KMS-11 (cell line): ENCODE measurements around the gene PIK3CD.

Experiments used
- H2AFZ ChIP-seq: fragments of 200-600 bp; sonication (generic); 2 replicates; pipeline ENCODE4 v1.6.1; 2016; ENCODE audit warnings: antibody characterized with exemption, mixed run types, low read depth
- H3K27ac ChIP-seq: fragments of 200-600 bp; sonication (generic); 2 replicates; pipeline ENCODE4 v1.6.1; 2016; ENCODE audit warnings: mild to moderate bottlenecking, mixed run types
- H3K27me3 ChIP-seq: fragments of 200-600 bp; sonication (generic); 2 replicates; pipeline ENCODE4 v1.6.1; 2017; ENCODE audit warnings: mild to moderate bottlenecking, low read depth, mixed run types, moderate library complexity; ENCODE audit not compliant: insufficient read depth
- H3K36me3 ChIP-seq: fragments of 200-600 bp; sonication (generic); 2 replicates; pipeline ENCODE4 v1.6.1; 2017; ENCODE audit warnings: mild to moderate bottlenecking, mixed run types; ENCODE audit not compliant: insufficient read depth
- H3K4me1 ChIP-seq: fragments of 200-600 bp; sonication (generic); 2 replicates; pipeline ENCODE4 v1.6.1; 2016; ENCODE audit warnings: mild to moderate bottlenecking, low read depth, mixed run types; ENCODE audit not compliant: poor library complexity, severe bottlenecking
- H3K4me2 ChIP-seq: fragments of 200-600 bp; sonication (generic); 2 replicates; pipeline ENCODE4 v1.7.0; 2016; ENCODE audit warnings: mild to moderate bottlenecking, mixed run types
- H3K4me3 ChIP-seq: fragments of 200-600 bp; sonication (generic); IDR thresholded peaks from 2 replicates; pipeline ENCODE4 v1.6.1; 2017; ENCODE audit warnings: low read depth, low read length, mixed read lengths; ENCODE audit not compliant: insufficient read depth
- H3K79me2 ChIP-seq: fragments of 200-600 bp; sonication (generic); 2 replicates; pipeline ENCODE4 v1.6.1; 2016; ENCODE audit warnings: low read depth, mixed run types; ENCODE audit not compliant: insufficient read depth
- H3K9ac ChIP-seq: fragments of 200-600 bp; sonication (generic); 2 replicates; pipeline ENCODE4 v1.6.1; 2016; ENCODE audit warnings: mild to moderate bottlenecking, mixed run types
- H4K20me1 ChIP-seq: fragments of 200-600 bp; sonication (generic); 2 replicates; pipeline ENCODE4 v1.6.1; 2016; ENCODE audit warnings: mild to moderate bottlenecking, mixed run types; ENCODE audit not compliant: insufficient read depth
- TF ChIP-seq, protein P1 (sequence below): fragments of 200-600 bp; sonication (generic); conservative IDR thresholded peaks from 2 replicates; pipeline ENCODE4 v1.6.1; 2017; ENCODE audit warnings: low read depth, mild to moderate bottlenecking, antibody characterized with exemption, low read length, moderate library complexity, mixed read lengths

The PIK3CD gene

DNA sequence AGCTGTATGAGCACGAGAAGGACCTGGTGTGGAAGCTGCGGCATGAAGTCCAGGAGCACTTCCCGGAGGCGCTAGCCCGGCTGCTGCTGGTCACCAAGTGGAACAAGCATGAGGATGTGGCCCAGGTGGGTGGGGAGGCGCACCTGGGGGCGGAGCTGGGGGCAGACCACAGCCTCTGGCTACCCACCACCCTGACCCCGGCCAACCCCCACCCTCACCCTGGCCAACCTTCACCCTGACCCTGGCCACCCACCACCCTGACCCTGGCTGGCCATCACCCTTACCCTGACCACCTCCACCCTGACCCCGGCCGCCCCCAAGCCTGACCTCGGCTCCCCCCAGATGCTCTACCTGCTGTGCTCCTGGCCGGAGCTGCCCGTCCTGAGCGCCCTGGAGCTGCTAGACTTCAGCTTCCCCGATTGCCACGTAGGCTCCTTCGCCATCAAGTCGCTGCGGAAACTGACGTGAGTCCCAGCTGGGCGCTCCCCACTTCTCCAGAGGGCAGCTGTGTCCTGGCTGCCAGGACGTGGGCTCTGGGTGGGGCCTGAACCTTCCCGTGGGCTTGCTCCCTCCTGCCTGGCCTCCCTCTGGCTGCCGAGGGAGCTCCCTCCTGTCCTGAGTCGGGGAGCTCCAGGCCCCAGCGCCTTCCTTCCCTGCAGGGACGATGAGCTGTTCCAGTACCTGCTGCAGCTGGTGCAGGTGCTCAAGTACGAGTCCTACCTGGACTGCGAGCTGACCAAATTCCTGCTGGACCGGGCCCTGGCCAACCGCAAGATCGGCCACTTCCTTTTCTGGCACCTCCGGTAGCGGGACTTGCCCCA is 69.5 kb downstream of the PIK3CD start:
- no peaks in the 10 kb centered on the region for H4K20me1 ChIP-seq
- no peak overlapping the region for H3K4me3 ChIP-seq
- H3K27ac ChIP-seq = no peak overlapping the region
- TF ChIP-seq, protein P1, sequence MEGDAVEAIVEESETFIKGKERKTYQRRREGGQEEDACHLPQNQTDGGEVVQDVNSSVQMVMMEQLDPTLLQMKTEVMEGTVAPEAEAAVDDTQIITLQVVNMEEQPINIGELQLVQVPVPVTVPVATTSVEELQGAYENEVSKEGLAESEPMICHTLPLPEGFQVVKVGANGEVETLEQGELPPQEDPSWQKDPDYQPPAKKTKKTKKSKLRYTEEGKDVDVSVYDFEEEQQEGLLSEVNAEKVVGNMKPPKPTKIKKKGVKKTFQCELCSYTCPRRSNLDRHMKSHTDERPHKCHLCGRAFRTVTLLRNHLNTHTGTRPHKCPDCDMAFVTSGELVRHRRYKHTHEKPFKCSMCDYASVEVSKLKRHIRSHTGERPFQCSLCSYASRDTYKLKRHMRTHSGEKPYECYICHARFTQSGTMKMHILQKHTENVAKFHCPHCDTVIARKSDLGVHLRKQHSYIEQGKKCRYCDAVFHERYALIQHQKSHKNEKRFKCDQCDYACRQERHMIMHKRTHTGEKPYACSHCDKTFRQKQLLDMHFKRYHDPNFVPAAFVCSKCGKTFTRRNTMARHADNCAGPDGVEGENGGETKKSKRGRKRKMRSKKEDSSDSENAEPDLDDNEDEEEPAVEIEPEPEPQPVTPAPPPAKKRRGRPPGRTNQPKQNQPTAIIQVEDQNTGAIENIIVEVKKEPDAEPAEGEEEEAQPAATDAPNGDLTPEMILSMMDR = no peak
- peak overlapping the region; percentile 45; the same call in 1 of the 2 replicates for H2AFZ ChIP-seq
- no peaks in the 10 kb centered on the region for H3K36me3 ChIP-seq
- H3K9ac ChIP-seq = no peak overlapping the region
- H3K4me1 ChIP-seq = peaks cover 5% of the 10 kb centered on the region
- no peaks in the 10 kb centered on the region for H3K79me2 ChIP-seq
- no peaks in the 10 kb centered on the region for H3K27me3 ChIP-seq
- H3K4me2 ChIP-seq = no peak overlapping the region

- TF ChIP-seq, protein P1 = peak; percentile 89
- Histone ChIP-seq H3K4me1 (peaks cover 5% of the 10 kb centered on the region), H3K27ac (no peak overlapping the region), H3K36me3 (no peaks in the 10 kb centered on the region), H3K4me3 (no peak overlapping the region), H3K4me2 (no peak overlapping the region), H3K79me2 (no peaks in the 10 kb centered on the region), H2AFZ (peak overlapping the region; percentile 45; the same call in 1 of the 2 replicates), H3K9ac (no peak overlapping the region), H3K27me3 (no peaks in the 10 kb centered on the region), H4K20me1 (no peaks in the 10 kb centered on the region)
These were observed 70.3 kb downstream of the PIK3CD start for GRCh38 chr1:9721606-9722377.

- Histone ChIP-seq H3K9ac (no peak overlapping the region), H2AFZ (no peak overlapping the region), H4K20me1 (no peaks in the 10 kb centered on the region), H3K4me3 (no peak overlapping the region), H3K27ac (no peak overlapping the region), H3K79me2 (no peaks in the 10 kb centered on the region), H3K4me1 (peaks cover 5% of the 10 kb centered on the region), H3K27me3 (no peaks in the 10 kb centered on the region), H3K4me2 (no peak overlapping the region), H3K36me3 (no peaks in the 10 kb centered on the region)
- TF ChIP-seq, protein P1 = no peak
These were observed 70.8 kb downstream of the PIK3CD start for GRCh38 chr1:9722378-9722749.

DNA sequence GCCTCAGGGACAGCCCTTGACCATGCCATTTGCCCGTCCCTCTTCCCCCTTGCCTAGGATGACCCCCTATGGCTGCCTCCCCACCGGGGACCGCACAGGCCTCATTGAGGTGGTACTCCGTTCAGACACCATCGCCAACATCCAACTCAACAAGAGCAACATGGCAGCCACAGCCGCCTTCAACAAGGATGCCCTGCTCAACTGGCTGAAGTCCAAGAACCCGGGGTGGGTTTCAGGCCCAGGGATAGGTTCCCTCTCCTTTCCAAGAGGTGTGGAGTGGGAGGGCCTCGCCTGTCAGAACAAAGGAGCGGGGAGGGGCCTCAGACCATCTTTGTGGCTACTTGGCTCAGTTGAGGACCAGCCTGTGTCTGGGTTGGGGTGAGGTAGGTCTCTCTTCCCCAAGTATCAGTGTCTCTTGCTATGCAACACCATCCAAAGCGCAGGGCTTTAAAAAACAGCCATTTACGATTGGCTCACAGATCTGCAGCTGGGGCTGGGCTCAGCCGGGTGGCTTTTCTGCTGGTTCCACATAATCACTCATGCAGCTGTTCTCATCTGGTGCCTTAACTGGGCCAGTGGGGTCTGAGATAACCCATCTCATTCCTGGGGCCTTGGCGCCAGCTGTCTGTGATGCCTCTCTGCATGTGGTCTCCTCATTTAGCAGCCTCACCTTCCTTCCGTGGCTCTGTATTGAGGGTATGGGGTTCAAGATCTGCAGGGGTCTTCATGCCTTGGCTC is 71.7 kb downstream of the PIK3CD start:
- no peak overlapping the region for H3K9ac ChIP-seq
- H3K4me2 ChIP-seq = no peak overlapping the region
- H3K4me1 ChIP-seq = peaks cover 5% of the 10 kb centered on the region
- H3K27ac ChIP-seq = no peak overlapping the region
- no peaks in the 10 kb centered on the region for H3K36me3 ChIP-seq
- H2AFZ ChIP-seq = no peak overlapping the region
- no peak overlapping the region for H3K4me3 ChIP-seq
- H3K79me2 ChIP-seq = no peaks in the 10 kb centered on the region
- TF ChIP-seq, protein P1 = no peak
- no peaks in the 10 kb centered on the region for H3K27me3 ChIP-seq
- no peaks in the 10 kb centered on the region for H4K20me1 ChIP-seq
